Muscle of leg (tissue), 11 donors: ENCODE results near the gene OR1D5. TPM values are rescaled to one million over a fixed set of nuclear protein-coding genes. Genes with fewer than 3 reads are reported as not detected.

Source experiments
- DNase-seq: peaks from one replicate; pipeline ENCODE4 v3.0.0; 2013
- H3K27ac ChIP-seq: one replicate; pipeline ENCODE4 v1.5.1; 2013; ENCODE audit warnings: mild to moderate bottlenecking, low read length, control low read depth
- H3K27me3 ChIP-seq: one replicate; pipeline ENCODE4 v1.6.1; 2013; ENCODE audit warnings: low read length; ENCODE audit not compliant: control insufficient read depth, insufficient read depth
- H3K36me3 ChIP-seq: one replicate; pipeline ENCODE4 v1.6.1; 2013; ENCODE audit warnings: low read length; ENCODE audit not compliant: control insufficient read depth, insufficient read depth
- H3K4me1 ChIP-seq: one replicate; pipeline ENCODE4 v1.6.1; 2013; ENCODE audit warnings: low read length; ENCODE audit not compliant: control insufficient read depth, insufficient read depth
- H3K4me3 ChIP-seq: one replicate; pipeline ENCODE4 v1.5.1; 2013; ENCODE audit warnings: low read length, control low read depth
- H3K9me3 ChIP-seq: replicated peaks from 2 replicates; pipeline ENCODE4 v1.6.1; 2013; ENCODE audit warnings: low read depth, low read length; ENCODE audit not compliant: control insufficient read depth
- WGBS: methylation state at CpG from one replicate; pipeline ENCODE4 v1.1.5; 2013; ENCODE audit warnings: missing lambda C conversion rate; ENCODE audit not compliant: insufficient coverage; 5-methylcytosine and 5-hydroxymethylcytosine counted together
- polyA plus RNA-seq, 8 donors: library from polyadenylated mRNA; unstranded; fragments of 120-200 nt; gene quantifications; one replicate each; pipeline versions ENCODE4 v1.2.1 to v1.2.3, GENCODE V29; 2013; ENCODE audit warnings: inconsistent platforms in 1 of 8, low replicate concordance in 1 of 8; ENCODE audit not compliant: insufficient read length in 8 of 8, insufficient read depth in 1 of 8
- total RNA-seq: library from RNA; stranded (reverse); fragments of 120-200 nt; gene quantifications from one replicate; pipeline ENCODE4 v1.2.4, GENCODE V29; 2013

OR1D5 gene
- total and polyA plus RNA-seq, 9 donors: not detected

DNA sequence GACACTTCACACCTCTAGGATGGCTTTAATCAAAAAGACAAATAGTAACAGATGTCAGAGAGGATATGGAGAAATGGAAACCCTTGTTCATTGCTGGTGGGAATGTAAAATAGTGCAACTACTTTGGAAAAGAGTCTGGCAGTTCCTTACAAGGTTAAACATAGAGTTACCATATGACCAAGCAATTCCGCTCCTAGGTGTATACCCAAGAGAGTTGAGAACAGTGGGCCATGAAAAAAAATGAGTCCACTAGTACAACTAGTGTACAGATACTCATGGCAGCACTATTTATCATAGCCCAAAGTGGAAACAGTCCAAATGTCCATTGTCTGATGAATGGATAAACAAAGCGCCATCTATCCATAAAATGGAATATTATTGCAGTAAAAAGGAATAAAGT lies 39.1 kb downstream of the OR1D5 start:
- Histone ChIP-seq H3K4me1 (peaks cover 4% of the 10 kb centered on the region), H3K9me3 (peaks cover 15% of the 10 kb centered on the region), H3K36me3 (no peaks in the 10 kb centered on the region), H3K27ac (no peak overlapping the region), H3K4me3 (no peak overlapping the region), H3K27me3 (no peaks in the 10 kb centered on the region)
- WGBS: no CpG with 5 or more reads among the region's 2 CpGs
- DNase-seq: no peak

DNA sequence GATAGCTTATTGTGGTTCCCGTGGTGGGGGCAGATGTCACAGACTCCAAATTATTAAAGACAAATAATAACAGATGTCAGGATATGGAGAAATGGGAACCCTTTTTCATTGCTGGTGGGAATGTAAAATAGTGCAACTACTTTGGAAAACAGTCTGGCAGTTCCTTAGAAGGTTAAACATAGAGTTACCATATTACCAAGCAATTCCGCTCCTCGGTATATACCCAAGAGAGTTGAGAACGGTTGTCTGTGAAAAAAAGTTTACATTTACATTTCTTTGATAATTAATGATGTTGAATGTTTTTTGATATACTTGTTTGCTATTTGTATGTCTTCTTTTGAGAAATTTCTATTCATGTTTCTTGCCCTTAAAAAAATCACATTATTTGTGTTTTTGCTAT lies 41.2 kb downstream of the OR1D5 start:
- H3K36me3 ChIP-seq: no peaks in the 10 kb centered on the region
- H3K4me3 ChIP-seq: no peak overlapping the region
- H3K4me1 ChIP-seq: peaks cover 4% of the 10 kb centered on the region
- H3K27me3 ChIP-seq: no peaks in the 10 kb centered on the region
- no peak overlapping the region for H3K27ac ChIP-seq
- peaks cover 15% of the 10 kb centered on the region for H3K9me3 ChIP-seq
- DNase-seq: no peak
- WGBS: no CpG with 5 or more reads among the region's 4 CpGs

DNA sequence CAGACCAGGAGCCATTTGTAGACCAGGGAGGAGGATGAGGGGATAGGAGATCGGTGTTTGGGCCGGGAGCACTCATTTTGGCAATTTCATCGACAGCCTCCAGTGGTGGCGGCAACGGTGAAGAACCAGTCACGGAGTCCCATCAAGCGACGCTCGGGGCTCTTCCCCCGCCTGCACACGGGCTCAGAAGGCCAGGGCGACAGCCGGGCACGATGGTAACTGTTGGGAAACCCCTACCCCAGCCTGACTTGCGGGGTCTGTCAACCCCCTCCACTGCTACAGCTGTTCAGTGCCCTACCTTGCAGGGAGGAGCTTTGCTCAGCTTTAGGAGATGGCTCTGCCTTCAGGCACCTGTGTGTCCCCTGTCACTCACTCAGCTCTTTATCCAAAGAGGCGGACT lies 43.0 kb downstream of the OR1D5 start:
- no peak for DNase-seq
- Histone ChIP-seq H3K4me1 (no peaks in the 10 kb centered on the region), H3K9me3 (peaks cover 15% of the 10 kb centered on the region), H3K27ac (no peak overlapping the region), H3K27me3 (no peaks in the 10 kb centered on the region), H3K4me3 (no peak overlapping the region), H3K36me3 (no peaks in the 10 kb centered on the region)
- WGBS: 96% methylated on average over 16 of the region's 16 CpGs

DNA sequence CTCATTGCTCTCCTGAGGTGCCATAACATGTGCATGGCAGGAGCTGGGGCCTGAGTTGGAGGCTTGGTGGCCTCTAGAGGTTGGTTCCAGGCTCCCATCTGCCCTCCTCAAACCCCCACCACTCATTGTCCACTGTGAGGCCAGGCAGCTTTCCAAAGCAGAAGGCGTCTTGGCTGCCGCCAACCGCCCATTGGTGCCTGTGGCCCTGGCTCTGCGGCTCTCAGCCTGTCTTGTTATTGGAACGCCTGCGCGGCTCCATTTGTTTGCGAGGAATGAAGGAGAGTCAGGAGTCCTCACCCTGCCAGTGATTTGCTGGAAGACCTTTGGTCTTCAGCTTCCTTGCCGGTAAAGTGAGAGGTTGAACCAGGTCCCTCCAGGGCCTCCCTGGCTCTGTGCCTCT lies 43.6 kb downstream of the OR1D5 start:
- DNase-seq: no peak
- H3K9me3 ChIP-seq: peaks cover 15% of the 10 kb centered on the region
- H3K4me3 ChIP-seq: no peak overlapping the region
- WGBS: 74% methylated on average over 9 of the region's 9 CpGs
- peaks cover 2% of the 10 kb centered on the region for H3K27me3 ChIP-seq
- H3K36me3 ChIP-seq: no peaks in the 10 kb centered on the region
- no peak overlapping the region for H3K27ac ChIP-seq
- H3K4me1 ChIP-seq: no peaks in the 10 kb centered on the region

DNA sequence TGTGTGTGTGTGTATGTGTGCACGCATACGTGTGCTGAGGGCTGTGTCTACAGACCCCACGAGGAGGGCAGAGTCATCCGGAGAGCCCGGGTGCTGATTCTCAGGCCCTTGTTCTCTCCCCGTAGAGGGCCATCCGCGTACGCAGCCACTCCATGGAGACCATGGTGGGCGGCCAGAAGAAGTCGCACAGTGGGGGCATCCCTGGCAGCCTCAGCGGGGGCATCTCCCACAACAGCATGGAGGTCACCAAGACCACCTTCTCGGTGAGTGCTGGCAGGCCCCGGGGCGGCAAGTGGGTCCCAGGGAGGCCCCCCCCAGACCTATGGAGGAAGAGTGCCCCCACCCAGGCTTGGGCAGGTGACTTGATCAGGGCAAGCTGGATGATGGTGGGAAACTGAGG lies 45.5 kb downstream of the OR1D5 start:
- no peak for DNase-seq
- H3K9me3 ChIP-seq: peaks cover 4% of the 10 kb centered on the region
- no peak overlapping the region for H3K27ac ChIP-seq
- no peak overlapping the region for H3K4me3 ChIP-seq
- WGBS: 94% methylated on average over 8 of the region's 15 CpGs
- peaks cover 2% of the 10 kb centered on the region for H3K27me3 ChIP-seq
- no peaks in the 10 kb centered on the region for H3K4me1 ChIP-seq
- no peaks in the 10 kb centered on the region for H3K36me3 ChIP-seq

DNA sequence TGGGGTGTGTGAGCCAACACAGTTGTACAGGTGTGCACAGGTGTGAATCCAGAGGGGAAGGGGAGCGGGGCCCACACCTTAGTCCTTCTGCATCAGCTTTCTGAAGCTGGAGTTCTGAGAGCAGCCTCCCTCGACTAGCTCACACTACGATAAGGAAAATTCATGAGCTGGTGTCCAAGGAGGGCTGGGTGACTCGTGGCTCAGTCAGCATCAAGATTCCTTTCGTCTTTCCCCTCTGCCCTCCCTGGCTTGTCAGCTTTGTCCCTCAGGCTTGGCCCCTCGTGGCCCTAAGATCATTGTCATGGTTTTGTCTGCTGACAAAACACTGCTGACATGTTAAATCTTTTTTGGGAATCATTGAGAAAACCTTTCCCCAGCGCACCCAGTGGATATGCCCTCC lies 47.5 kb downstream of the OR1D5 start:
- H3K27me3 ChIP-seq: peaks cover 2% of the 10 kb centered on the region
- H3K36me3 ChIP-seq: no peaks in the 10 kb centered on the region
- H3K4me1 ChIP-seq: peaks cover 4% of the 10 kb centered on the region
- no peak for DNase-seq
- H3K9me3 ChIP-seq: no peaks in the 10 kb centered on the region
- 55% methylated on average over 5 of the region's 7 CpGs for WGBS
- no peak overlapping the region for H3K4me3 ChIP-seq
- no peak overlapping the region for H3K27ac ChIP-seq

DNA sequence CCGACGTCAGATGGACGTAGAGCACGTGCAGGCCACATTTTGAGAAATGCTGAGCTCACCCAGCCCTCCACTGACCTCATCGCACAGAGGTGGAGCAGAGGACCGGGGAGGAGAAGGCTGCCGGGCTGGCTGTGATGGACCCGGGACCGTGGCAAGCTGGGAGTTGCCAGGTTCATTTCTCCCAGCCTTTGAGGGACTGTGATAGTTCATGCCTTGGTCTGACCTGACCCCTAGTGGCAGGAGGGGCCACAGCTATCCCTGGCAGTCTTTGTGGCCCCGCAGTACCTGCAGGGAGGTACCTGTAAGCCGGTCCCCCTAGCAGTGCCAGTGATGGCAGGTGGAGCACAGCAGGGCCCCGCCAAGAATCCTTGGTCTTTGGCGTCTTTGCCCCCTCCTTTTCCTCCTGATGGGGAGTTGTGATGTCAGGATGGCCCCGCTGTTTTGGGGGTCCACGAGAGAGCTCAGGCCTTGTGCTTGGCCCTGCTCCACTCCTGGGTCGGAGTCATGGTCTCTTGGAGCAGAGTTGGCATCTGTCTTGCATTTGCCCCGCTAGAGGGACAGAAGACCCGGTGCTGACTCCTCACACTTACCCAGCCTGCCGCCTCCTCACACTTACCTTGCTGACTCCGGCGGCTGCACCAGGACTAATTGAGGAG lies 50.4 kb downstream of the OR1D5 start:
- DNase-seq: peak; percentile 70
- no peak overlapping the region for H3K4me3 ChIP-seq
- WGBS: 48% methylated on average over 14 of the region's 21 CpGs

More for the DNA sequence above, 50.4 kb downstream of the OR1D5 start:
- peaks cover 10% of the 10 kb centered on the region for H3K4me1 ChIP-seq
- no peaks in the 10 kb centered on the region for H3K9me3 ChIP-seq
- no peak overlapping the region for H3K27ac ChIP-seq
- H3K27me3 ChIP-seq: peaks cover 2% of the 10 kb centered on the region
- H3K36me3 ChIP-seq: no peaks in the 10 kb centered on the region

Other genes with a start within 250 kb of the OR1D5 start
- not detected for gene OR1D2, start 40.8 kb upstream of the OR1D5 start, total RNA-seq
- gene OR1D2, start 40.8 kb upstream of the OR1D5 start, polyA plus RNA-seq: under 1 TPM in 1 of 8 donors, not detected in 7; 0.05 TPM
- not detected for gene OR1G1, start 63.9 kb upstream of the OR1D5 start, total RNA-seq
- not detected for gene OR1G1, start 63.9 kb upstream of the OR1D5 start, polyA plus RNA-seq
- not detected for gene OR1A2, start 133.9 kb upstream of the OR1D5 start, total RNA-seq
- gene OR1A2, start 133.9 kb upstream of the OR1D5 start, polyA plus RNA-seq: not detected
- gene OR1A1, start 144.1 kb upstream of the OR1D5 start, total RNA-seq: not detected
- under 1 TPM in 1 of 8 donors, not detected in 7; 0.10 TPM for gene OR1A1, start 144.1 kb upstream of the OR1D5 start, polyA plus RNA-seq
- not detected for gene OR3A1, start 234.8 kb upstream of the OR1D5 start, total RNA-seq
- gene OR3A1, start 234.8 kb upstream of the OR1D5 start, polyA plus RNA-seq: under 1 TPM in 3 of 8 donors, not detected in 5; 0.17 to 0.34 (median 0.18) TPM